HT1080 (cell line): ENCODE measurements around the gene ABLIM1. TPM values are rescaled to one million over a fixed set of nuclear protein-coding genes. Genes with fewer than 3 reads are reported as not detected.

Experiments used
- DNase-seq: peaks from one replicate; pipeline ENCODE4 v3.0.0-alpha.2; 2015; ENCODE audit warnings: low read depth
- total RNA-seq: library from RNA; depleted of rRNA; stranded (reverse); fragments of >200 nt; shearing (Covaris generic); gene quantifications from 2 replicates; pipeline ENCODE4 v1.2.3, GENCODE V29; 2014

ABLIM1 gene
- total RNA-seq, 1 experiment from 2014 or later = 1.3 TPM

- no peak for DNase-seq
These were observed 33.7 kb downstream of the ABLIM1 start for GRCh38 chr10:114624422-114624821.

- DNase-seq = peak; percentile 85
These were observed 34.3 kb downstream of the ABLIM1 start for GRCh38 chr10:114623661-114624294.

GRCh38 chr10:114623155-114623554, 34.9 kb downstream of the ABLIM1 start:
- no peak for DNase-seq

DNA sequence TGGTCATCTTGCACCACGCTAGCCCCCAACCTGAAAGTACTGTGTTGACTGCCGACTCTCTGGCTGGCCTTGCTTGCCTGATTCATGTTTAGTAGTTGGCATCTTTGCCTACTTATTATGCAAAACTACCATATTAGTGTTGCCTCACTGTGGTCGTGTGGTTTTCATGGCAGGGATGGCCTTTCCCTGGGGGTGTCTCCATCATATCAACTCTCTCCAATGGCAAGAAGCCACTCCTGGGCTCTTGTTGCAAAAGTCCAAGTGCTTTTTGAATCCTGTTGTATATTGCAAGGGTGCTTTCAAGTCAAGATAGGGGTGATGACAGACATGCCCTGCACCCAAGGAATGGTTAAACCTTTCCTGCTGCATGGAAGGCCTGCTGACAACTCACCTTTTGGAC, 39.4 kb downstream of the ABLIM1 start:
- no peak for DNase-seq

DNA sequence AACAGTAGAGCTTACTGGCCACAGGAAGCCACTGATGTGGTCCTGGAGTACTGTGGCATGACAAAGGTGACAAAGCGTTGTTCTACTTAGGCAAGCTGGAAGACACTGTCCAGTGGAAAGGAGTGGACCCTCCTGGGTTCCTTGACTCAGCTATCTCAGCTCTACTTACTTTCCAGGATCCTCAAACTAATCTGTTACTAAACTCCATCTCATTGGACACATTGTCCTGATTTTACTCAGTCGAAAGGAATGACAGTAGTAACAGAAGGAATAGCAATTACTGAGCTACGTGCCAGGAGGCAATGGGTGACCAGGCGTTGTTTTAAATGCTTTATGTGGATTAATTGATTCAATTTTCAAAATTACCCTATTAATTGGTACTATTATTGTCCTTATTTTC, 41.6 kb downstream of the ABLIM1 start:
- no peak for DNase-seq

DNA sequence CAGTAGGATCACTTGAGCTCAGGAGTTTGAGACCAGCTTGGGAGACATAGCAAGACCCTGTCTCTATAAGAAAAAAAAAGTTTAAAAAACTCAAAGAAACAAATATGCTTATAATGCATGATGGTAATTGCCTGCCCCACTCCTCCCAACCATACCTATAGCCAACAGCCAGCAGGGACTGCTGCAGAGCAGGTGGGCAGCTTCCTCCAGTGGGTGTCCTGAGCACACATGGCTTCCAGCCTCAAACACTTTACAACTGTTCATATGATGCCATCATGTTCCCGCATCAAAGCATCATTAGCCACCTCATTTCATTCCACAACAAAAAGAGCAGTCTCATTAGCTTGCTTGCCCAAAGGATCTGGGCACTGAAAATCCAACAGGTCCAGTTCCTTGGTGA, 42.0 kb downstream of the ABLIM1 start:
- no peak for DNase-seq

DNA sequence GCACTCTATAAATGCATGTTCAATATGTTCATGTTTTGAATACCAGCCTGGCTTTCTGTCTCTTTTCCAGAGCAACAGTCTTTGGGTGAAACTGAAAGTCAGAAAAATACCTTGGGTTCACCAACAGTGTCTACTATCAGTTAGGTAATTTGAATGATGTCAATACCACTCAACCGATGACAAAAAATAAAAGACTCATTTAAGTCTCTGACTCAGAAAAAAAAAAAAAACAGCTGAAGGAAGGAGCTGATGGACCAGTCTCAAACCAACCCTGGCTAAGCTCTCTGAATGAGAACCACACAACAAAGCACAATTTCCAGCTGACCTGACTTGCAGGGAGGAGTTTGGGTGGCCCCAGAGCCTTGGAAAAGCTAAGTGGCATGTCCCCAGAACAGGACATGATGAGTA, 42.5 kb downstream of the ABLIM1 start:
- DNase-seq = no peak

DNA sequence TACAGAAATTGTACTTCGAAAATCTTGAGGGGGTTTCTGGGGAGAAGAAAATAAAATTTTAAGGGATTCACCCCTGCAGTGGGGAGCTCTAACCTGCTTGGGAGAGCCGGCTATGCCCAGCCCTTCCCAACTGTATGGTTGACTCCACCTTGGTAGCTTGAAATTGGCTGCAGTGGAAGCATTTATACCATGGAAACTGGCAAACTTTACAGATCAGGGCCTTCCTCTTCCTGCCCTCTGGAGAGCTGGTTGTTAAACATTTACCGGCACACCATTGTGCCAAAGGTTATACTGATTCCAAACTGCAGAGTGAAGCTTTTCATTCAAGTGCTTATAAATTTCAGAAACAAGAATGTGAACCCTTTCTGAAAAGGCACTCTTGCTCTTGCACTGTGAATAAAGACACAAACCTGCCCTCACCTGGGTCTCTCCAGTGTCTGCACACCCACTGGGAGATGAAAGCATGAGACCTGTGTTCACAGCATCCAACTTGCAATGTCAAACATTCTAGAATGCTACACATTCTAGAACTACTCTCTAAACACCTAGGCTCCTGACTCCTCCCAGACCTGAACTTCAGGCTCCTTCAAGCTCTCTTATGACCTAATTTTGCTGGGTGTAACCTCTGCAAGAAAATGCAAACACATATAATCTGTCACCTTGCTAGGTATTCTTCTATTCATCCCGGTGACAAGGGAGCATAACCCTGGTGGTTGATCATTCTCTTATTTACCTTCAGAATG, 44.7 kb downstream of the ABLIM1 start:
- no peak for DNase-seq

DNA sequence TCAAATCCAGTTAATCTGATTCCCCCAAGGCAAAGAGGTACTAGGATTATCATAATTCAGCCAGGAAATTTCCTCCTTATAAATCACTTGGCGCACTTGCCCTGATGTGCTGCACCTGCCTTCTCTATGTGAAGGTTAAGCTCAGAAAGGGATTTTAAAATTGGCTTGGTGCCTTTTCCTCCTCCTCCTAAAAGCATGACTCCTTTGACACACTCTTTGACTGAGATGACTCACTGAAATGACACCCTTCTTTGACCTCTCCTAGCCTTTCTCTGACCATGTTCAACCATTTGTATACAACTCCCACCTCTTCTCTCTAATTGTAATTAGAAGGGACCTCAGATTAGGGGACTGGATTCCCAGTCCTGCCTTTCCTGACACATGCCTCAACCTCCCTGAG, 46.5 kb downstream of the ABLIM1 start:
- DNase-seq = no peak

- DNase-seq = no peak
These were observed 48.3 kb downstream of the ABLIM1 start for GRCh38 chr10:114609518-114610426.

DNA sequence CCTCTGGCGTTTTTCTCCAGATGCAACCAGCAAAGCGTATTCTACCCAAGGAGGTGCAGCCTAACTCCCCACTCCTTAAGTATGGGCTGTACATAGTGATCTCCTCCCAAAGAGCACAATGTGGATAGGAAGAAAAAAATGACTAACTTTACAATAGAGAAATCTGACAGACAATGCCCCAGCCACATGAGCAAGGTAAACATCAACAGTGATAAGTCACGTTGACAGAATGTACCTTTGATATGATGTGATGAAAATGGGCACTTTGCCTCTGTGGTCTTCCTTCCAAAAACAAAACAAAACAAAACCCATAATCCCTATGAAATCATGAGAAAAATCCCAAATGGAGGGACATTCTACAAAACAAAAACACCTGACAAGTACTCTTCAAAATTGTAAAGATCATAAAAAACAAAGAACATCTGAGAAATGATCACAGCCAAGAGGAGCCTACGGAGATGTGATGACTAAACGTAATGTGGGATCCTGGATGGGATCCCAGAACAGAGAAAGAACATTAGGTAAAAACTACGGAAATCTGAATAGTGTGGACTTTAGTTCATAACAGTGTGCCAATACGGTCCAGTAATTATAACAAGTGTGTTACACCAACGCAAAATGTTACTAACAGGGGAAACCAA, 50.6 kb downstream of the ABLIM1 start:
- DNase-seq = no peak

GRCh38 chr10:114605155-114605797, 52.8 kb downstream of the ABLIM1 start:
- DNase-seq = no peak

DNA sequence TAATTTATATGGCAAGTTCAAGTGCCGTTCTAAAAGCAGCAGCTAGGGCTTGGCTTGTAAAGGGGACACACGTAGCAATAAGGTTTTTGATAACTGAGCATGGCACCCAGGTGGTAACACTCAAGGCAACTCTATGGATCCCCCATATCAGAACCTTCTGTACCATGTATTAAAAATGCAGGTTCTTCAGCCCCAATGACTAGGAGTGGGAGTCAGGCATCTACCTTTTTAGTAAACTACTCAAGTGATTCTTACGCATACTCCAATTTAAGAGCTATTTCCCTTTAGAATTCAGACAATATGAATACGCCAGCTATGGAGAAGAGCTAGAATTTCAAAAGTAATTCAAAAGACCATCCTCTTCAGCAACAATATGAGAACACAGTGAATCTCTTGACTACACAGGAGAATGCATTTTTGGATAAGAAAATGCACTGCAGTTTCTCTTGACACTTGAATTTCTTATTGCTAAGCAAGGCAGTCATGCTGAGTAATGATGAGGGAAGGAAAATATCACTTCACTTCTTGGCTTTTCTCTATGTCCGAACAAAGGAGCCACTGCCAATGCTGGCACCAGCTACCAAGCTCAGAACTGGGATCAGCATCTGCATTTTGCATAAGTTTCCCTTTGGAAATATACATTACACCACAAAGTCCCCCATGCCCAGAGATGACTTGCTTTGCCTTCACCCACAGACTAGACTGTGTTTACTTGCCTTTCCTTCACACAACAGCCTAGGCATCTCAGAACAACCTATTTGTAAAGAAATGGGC, 53.5 kb downstream of the ABLIM1 start:
- DNase-seq = no peak

DNA sequence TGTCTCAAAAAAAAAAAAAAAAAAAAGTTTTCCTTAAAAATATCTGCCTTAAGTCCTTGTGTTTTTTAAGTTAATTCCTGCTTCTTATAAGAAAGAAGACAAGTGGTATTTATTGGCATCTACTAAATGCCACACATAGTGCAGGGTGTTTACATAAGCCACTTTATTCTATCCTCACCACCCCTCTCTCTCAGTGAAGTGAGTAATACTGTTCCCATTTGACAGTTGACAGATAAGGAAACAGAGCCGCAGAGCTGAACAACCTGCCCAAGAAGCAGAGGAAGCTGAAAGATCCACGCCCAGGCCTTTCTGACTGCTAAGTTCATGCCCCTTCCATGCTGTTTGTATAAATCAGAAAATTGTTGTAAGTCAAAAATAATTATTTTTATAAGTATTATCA, 54.1 kb downstream of the ABLIM1 start:
- DNase-seq = no peak

- DNase-seq = no peak
These were observed 54.8 kb downstream of the ABLIM1 start for GRCh38 chr10:114603303-114603702.

GRCh38 chr10:114600057-114600456, 58.0 kb downstream of the ABLIM1 start:
- DNase-seq = no peak

GRCh38 chr10:114596793-114597192, 61.3 kb downstream of the ABLIM1 start:
- DNase-seq = no peak

GRCh38 chr10:114593816-114594468, 64.1 kb downstream of the ABLIM1 start:
- DNase-seq = no peak

DNA sequence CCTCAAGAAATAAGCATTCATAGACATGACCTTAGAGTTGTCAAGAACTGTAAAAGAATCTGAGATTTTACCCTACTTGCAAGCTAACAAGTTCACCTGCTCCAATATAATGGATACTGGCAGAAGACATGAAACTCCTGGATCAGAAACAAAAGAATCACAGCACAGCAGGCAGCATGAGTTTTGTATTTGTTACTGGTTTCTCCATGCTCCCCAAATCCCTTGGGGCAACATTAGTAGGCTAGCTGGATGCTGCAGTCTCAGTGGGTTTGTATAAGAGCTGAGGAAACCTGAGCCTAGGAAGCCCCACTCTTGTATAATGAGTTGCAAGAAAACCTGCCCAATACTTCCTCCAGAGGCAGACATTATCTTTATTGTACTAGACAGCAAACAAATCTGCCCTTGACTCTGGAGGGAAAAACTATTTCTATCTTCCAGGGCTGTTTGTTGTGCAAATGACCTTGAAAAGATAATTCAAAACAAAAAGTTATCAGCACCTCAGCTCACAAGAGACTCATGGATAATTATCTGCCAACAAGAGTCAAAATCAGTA, 64.8 kb downstream of the ABLIM1 start:
- DNase-seq = no peak
